ENCODE measurements around the gene PRR22.

DNA sequence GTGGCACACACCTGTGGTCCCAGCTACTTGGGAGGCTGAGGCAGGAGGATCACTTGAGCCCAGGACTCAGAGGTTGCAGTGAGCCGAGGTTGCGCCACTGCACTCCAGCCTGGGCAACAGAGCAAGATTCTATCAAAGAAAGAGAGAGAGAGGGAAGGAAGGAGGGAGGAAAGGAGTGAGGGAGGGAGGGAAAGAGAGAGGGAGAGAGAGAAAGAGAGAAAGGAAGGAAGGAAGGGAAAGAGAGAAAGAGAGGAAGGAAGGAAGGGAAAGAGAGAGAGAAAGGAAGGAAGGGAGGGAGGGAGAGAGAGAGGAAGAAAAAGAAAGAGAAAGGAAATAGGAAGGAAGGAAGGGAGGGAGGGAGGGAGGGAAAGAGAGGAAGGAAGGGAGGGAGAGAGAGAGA, 32.7 kb upstream of the PRR22 start:
- TF ChIP-seq CTCF (IDR thresholded peaks at IDR 0.05) (no peak), POLR2A (IDR thresholded peaks at IDR 0.05) (no peak)
